Hematopoietic multipotent progenitor cell treated with erythropoietin and hydrocortisone succinate and interleukin-3 and kit ligand, for 15 days (in vitro differentiated cells): Measurements from ENCODE around the gene CCNYL1.

Experiments
- DNase-seq: peaks from one replicate; pipeline ENCODE4 v3.0.0-alpha.2; 2015; ENCODE audit warnings: low spot score

Gene CCNYL1

DNA sequence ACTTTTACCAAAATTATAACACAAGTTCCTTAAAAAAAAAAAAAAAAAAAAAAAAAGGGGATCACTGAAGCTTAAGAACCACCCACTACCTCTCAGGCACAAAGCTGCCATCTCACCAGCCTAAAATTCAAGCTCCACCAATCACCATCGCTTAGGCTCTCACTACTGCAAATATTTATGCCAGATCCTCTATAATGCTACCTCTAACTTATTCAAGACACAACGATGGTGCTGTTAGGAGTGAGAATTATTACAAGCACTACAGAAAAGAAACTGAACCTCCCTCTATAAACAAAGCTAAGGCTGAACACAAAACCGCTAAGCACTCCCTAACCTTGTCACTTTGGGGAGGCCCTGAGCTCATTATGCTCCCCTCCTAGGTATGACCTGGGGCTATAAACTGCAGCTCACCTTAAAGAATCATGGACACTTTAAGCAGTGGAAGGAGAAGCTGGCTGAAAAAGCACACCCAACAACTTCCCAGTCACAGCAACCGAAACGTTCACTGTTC lies 54.7 kb downstream of the CCNYL1 start:
- DNase-seq = peak; percentile 81

DNA sequence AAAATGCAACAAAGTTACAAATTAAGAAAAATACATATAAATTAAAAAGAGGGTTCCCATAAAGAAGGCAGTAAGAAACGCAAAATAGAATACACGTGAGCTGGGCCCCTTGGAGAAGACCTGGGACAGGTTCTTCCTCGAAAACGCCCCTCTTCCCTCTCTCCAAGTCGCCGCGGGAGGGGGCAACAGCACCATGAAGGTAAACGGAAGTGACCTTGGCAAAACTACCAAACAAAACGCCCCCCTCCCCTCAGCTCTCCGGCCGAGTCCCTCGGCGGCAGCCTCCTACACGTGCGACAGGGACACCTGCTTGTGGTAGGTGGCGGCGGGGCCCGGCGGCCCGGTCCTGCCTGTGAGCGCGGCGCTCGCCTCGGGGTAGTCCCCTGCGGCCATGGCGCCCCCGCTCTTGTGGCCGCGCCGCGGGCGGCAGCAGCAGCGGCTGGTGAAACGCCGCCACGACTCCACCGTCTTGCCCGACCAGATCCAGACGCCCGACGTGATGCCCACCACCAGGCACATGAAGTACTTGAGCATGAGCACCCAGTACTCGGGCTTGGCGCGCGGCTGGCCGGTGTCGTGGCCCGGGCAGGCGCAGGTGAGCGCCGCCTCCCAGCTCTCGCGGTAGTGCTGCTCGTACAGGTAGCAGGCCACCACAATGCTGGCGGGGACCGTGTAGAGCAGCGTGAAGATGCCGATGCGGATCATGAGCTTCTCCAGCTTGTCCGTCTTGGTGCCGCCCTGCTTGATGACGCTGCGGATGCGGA lies 55.4 kb downstream of the CCNYL1 start:
- DNase-seq = peak; percentile 25

DNA sequence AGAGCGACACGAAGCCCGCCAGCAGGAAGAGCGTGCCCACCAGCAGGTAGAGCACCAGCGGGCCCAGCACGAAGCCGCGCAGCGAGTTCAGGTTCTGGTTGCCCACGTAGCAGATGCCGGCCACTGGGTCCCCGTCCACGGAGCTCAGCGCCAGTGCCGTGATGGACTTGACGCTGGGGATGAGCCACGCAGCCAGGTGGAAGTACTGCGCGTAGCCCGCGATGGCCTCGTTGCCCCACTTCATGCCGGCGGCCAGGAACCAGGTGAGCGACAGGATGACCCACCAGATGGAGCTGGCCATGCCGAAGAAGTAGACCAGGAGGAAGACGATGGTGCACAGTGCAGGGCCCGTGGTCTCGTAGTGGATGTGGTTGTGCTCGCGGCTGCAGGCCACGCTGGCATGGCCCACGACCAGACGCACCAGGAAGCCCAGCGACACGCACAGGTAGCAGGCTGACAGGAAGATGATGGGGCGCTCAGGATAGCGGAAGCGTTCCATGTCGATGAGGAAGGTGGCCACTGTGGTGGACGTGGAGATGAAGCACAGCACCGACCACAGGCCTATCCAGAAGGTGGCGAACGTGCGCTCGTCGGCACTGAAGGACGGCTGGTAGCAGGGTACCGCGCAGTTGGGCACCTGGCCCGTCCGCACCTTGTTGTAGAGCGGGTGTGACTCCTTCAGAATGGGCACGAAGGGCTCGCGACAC lies 56.2 kb downstream of the CCNYL1 start:
- DNase-seq = peak; percentile 48

DNA sequence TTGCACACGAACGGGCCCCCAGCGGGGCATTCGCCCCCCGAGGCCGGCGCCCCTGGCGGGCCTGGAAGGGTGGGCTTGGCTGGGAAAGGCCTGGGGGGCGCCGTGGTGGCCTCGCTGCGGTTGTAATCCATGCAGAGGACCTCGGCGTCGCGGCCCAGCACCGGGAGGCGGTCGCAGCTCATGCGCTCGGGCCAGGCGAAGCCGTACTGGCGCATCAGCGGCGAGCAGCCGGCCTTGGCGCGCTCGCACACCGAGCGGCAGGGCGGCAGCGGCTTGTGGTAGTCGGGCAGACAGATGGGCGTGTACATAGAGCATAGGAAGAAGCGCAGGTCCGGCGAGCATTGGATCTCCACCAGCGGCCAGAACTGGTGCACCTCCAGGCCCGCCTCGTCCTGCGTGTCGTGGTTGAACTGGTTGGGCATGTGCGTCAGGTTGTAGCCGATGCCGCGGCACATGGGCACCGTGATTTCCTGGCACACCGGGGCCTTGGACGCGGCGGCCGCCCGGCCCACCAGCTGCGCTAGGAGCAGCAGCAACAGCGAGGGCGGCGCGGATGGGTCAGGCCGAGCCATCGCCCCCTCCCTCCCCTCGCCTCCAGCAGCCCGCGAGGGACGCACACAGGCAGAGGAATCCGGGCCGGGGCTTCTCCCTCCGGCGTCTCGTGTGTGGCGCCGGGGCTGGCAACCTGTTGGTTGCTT lies 56.9 kb downstream of the CCNYL1 start:
- peak; percentile 55 for DNase-seq

DNA sequence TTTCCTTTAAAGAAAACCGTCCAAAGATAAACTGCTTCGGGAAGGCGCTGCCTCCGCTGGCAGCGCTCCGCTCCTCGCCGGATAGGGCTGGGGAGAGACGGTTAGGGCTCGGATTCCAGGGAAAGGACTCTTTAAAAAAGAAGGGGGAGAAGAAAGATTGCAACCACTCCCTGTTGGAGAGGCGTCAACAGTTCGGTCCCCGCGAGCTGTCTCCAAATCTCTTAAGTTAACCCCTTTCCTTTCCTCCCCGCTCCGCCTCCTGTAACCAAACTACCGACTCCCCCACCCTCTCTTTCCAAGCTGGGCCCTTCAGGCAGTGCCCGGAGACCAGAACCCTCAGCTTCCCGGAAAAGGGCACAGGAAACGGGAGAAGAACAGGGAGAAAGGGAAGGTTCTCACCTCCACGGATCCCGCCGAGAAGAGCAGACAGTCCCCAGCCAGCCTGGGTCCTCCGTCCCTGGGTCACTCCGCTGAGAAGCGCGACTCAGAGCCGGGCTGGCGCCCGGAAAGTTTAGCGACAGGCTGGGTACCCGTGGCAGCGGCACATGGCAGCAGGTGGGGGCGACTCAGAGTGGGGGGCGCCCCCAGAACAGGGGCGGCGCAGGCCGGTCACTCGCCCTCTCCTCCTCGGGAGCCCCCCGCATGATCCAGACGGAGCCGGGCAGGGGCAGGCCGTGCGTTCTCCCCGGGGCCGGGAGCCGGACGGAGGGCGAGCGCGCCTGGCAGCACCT lies 57.6 kb downstream of the CCNYL1 start:
- peak; percentile 52 for DNase-seq

DNA sequence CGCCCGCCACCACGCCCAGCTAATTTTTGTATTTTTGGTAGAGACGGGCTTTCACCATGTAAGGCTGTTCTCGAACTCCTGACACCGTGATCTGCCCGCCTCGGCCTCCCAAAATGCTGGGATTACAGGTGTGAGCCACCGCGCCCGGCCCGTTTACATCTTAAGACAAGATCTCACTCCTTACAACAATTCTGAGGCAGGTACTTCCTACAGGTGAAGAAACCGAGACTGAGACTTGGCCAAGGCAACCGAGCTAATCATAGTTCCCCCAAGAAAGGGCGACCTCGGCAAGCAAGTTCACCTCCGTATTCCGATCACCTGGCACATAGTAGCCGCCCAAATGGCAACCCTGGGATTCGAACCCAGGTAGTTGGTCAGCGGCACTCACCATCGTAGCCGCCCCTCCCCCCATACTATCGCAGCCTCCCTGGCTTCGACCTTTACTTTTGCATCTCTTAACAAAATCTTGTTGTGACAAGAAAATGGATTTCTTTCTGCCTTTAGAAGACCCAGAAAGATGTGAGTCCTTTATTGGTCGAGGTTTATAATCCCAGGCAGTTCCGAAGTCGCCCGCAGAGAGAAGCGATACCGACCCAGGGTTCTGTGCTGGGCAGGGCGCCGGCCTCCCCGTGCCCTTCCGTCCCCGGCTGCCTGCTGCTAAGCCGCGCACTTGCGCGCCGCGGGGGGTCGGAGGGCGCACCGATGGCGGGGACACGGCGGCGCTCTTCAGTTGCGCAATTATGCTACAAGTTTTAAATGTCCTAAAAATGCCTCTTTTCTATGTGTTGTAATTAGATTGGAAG lies 59.4 kb downstream of the CCNYL1 start:
- DNase-seq = no peak

DNA sequence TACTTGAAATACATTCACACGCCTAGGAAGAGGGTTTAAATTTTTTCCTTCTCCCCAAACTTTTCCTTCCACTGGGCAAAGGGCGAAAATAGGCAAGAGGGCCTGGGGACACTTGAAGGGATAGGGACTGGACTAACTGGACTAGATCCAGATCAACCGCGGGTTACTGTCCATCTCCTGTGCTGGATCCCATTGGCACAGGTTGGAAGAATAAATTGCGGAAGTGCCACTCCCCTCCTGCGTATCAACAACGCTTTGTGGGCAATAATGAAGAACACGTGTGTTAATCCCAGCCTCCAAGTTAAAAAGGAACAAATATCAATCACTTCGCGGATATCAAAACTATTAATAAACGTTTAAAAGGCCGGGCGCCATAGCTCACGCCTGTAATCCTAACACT lies 60.0 kb downstream of the CCNYL1 start:
- no peak for DNase-seq

DNA sequence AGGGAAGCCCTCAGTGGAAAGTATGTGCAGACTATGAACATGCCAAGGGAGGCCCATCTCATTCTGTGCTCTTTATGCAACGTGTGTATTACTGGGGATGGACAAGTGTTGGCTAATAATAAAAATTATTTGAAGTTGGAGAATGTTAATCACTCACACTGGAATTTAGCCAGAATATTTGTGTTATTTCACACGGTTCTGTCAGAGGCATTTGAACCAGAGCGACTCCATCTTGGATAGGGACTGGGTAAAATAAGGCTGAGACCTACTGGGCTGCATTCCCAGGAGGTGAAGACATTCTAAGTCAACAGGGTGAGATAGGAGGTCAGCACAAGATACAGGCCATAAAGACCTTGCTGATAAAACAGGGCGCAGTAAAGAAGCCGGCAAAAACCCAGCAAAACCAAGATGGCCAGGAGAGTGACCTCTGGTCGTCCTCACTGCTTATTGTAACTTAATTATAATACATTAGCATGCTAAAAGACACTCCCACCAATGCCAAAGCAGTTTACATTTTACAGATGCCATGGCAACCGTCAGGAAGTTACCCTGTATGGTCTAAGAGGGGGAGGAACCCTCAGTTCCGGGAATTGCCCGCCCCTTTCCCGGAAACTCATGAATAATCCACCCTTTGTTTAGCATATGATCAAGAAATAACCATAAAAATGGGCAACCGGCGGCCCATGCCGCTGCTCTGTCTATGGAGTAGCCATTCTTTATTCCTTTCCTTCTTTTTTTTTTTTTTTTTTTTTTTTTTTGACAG lies 60.8 kb downstream of the CCNYL1 start:
- DNase-seq = peak; percentile 66

DNA sequence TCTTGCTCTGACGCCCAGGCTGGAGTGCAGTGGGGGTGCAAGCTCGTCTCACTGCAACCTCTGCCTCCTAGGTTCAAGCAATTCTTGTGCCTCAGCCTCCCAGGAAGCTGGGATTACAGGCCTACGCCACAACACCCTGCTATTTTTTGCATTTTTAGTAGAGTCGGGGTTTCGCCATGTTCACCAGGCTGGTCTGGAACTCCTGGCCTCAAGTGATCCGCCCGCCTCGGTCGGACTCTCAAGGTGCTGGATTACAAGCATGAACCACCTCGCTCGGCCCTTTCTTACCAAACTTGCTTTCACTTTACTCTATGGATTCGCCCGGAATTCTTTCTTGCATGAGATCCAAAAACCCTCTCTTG lies 61.4 kb downstream of the CCNYL1 start:
- DNase-seq = no peak

DNA sequence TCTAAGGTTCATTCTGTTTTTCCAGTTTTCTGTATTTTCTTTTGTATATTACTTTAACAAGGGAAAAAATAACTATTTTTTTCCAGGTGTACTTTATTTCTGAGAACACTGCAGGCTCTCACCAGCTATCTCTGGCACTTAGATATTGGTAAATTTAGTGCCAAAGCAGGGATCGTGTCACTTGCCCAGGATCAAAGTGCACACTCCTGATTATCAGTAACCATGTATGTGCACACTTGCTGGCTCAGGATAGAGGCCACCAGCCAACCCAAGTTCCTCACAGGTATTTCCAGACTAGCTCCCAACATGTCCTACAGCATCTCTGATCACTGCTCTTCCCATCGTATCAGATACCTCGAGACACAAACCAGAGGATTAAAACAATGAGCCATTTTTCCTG lies 64.0 kb downstream of the CCNYL1 start:
- DNase-seq = no peak

DNA sequence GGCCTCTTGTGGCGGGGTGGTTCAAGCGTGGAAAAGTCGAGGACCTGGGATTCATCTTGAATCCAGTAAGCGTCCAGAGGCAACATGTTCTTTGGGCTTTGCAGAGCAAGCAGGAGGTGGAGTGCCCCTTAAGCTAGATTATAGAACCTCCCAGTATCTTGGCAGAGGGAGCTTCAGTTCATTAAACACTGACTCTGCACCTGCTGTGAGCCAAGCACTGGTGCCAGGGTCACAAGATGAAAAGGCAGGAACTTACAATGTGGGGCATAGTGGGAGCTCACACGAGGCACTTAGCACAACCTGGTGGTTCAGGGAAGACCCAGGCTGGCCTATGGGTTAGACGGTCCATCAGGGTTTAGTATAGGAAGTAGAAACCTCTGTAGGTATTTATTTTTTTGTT lies 65.7 kb downstream of the CCNYL1 start:
- DNase-seq = no peak

DNA sequence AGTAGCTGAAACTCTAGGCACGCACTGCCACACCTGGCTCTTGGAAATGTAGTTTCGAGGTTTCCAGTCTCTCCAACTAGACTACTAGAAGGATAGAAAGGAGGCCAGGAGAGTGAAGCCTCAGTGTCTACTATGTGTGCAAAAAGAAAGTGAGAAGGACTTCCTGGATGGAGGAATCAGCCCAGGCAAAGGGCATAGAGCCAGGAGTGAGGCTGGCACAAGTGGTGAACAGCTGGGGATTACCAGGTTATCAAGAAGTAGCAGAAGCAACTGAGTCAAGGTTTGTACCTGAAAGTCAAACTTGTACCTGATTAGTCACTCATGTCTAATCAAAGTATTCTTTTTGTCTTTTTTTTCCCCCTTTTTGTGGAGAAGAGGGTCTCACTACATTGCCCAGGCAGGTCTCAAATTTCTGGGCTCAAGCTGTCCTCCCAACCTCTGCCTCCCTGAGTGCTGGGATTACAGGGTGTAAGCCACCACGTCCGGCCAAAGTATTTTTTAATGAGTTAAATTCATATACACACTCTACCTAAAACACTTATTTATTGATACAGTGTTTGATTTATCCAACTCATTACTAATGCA lies 67.0 kb downstream of the CCNYL1 start:
- DNase-seq = no peak

DNA sequence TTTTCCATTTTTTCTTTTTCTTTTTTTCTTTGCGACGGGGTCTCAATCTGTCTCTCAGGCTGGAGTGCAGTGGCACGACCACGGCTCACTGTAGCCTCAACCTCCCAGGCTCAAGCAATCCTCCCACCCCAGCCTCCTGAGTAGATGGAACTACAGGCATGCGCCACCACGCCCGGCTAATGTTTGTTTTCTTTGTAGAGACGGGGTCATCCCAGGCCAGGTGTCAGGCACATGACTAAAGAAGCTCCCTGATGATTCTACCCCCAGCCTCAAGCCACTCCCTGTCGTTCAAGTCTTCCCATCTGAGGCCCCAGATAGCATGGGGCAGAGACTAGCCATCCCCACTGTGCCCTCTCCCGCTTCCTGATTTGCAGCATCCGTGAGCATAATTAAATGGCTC lies 68.1 kb downstream of the CCNYL1 start:
- no peak for DNase-seq

DNA sequence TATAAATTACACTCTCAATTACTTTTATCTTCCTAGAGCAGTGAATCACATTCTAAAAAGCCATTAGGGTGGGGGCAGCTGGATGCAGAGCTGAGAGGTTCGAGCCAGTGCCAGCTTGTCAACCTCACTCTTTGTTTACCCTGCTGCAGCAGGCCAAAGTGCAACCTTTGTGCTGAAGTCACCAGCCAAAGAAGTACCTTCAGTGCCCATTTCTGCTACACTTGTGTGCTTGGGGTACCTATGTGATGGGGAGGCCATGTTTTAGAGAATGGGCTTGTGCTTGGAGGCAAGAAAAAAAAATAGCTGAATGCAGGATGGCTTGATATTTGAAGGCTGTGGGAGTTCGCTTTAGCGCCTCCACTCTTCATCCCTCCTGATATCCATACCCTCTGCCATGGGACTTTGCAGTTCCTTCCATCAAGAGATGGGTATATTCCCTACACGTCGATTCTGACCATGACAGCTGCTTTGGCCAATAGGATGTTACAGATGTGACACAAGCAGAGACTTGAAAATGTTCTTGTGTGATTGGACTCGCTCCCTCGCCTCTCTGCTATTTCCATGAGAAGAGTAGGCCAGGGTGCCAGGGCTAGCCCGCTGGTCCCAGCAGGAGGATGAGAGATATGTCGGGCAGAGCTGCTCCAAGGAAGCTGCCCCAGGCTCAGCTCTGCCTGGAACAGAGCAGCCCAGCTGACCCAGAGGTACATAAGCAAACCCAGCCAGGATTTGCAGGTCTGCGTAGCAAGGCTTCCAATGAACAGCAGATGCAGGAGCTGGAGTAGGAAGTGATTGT lies 71.0 kb downstream of the CCNYL1 start:
- DNase-seq = no peak

DNA sequence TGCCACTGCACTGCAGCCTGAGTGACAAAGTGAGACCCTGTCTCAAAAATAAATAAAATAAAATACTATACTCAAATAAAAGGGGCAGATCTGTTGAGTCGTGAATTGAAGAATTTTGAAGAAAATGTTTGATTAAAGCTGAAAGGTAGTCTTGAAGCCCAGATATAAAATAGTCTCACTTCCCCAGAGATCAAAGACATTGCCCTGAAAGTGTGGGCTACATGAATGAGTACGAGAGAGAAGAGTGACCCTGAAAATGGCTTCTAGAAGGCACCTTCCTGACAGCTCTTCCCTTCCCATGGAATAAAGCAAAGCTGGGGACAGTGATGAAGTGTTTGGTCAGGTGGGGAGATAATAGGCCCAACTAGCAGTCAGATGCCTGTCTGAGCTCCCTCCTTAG lies 72.1 kb downstream of the CCNYL1 start:
- DNase-seq = no peak

DNA sequence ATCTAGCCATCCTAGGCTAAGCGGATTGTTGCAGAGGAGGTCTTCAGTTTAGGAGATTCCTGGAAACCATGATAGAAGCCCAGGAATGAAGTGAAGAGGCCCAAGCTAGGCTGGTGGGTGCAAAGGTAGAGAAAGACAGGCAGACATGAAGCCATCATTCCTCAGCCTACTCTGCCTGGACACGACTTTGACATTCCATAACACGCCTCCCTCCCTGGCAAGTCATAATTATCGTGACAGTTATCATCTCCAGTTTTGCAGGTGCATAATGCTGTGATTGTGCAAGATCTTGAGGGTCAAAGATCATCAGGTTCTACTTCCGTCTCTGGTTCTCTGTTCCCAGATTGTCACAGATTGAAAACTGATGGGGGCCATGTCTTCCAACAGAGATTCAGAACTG lies 73.5 kb downstream of the CCNYL1 start:
- no peak for DNase-seq

DNA sequence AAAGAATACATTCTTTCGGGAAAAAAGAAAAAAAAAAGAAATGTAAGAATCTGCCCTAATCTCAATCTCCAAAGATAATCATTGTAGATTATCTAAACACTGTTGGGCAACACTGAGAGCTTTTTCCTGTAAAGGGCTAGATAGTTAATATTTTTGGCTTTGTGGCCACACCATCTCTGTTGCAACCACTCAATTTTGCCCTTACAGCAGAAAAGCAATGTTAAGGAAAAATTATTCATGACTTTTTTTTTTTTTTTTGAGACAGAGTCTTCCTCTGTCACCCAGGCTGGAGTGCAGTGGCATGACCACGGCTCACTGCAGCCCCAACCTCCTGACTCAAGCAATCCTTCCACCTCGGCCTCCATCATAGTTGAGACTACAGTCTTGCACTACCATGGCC lies 75.6 kb downstream of the CCNYL1 start:
- DNase-seq = no peak

DNA sequence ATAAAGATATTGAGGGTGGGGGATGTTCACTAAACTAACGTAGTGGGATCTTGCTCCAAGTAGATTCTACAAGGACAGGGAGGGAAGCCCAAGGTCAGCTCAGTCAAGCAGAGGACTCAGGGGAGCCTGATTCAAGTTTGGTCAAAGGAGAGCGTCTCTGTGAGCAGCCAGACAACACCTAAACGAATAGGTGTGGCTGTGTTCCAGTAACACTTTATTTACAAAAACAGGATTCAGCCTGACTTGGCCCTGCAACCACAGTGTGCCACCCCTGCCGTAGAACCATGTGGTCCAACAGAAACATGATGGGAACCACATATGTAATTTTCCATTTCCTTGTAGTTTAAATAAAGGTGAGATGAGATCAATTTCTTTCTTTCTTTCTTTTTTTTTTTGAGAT lies 76.4 kb downstream of the CCNYL1 start:
- DNase-seq = no peak

DNA sequence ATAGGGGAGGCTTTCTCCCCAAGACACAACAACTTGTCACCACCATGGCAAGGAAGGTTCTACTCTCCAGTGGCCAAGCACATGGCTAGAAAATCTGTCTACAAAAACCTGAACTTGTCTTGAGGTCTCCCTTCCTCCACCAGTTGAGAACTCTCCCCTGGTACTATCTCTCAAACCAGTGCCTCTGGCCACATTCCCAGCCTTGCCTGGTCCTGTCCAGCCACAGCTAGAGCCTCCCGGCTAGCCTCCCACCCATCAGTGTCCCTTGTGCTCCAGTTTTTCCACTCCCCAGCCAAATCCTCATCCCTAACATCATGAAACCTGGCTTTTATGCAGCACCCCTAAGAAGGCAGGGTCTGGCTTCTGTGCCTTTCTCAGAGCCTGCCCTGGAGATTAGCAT lies 79.5 kb downstream of the CCNYL1 start:
- no peak for DNase-seq
